CD4-positive, alpha-beta T cell treated with Interleukin-21 for 1 hour (primary cell): ENCODE results near the gene SPRN.
"Not testable (repeated sequence)": the region's sequence is repeated elsewhere in the genome, so short reads cannot be mapped to it uniquely, and the experiment has no call there.

Experiments used
- DNase-seq: peaks from one replicate; pipeline ENCODE4 v3.0.0-alpha.2; 2020

SPRN gene

DNA sequence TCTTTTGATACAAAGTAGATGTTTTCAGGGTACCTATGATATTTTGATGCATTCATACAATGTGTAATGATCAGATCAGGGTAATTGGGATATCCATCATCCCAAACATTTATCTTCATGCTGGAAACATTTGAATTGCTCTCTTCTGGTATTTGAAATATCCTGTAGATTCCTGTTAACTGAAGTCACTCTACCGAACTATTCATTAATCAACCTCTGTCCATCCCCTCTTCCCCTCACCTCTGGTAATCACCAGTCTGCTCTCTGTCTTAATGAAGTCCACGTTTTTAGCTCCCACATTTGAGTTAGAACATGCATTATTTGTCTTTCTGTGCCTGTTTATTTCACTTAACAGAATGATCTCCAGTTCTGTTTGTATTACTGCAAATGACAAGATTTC is 19.2 kb downstream of the SPRN start:
- DNase-seq: no peak

DNA sequence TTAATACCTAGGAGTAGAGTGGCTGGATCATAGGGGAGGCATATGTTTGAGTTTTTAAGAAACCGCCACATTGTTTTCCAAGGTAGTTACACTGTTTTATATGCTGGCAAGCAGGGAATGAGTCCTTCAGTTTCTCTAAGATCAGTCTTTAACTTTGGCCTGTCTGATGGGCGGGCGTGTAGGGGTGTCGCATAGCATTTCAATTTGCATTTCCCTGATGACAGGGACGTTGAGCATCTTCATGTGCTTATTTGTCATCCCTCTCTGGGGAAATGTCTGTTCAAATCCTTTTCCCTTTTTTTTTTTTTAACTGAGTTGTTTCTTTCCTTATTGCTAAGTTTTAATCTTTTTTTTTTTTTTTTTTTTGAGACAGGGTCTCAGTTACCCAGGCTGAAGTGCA is 20.6 kb downstream of the SPRN start:
- DNase-seq: no peak

DNA sequence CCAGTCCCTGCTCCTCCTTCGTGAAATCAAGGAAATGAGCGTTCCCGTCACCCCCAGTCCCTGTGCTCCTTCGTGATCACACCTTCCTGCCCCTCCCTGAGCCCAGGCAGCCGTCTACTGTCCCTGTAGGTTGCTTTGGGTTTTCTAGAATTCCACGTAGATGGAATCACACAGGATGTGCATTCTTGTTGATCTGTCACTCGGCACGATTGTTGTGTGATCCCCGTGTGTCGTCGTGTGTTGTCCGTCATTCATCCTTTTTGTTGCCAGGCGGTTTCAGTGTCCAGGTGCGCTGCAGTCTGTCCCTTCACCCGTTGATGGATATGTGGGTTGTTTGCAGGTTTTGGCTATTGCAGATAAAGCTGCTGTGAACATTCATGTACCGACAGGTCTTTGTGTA is 21.1 kb downstream of the SPRN start:
- DNase-seq: no peak

- DNase-seq: no peak
These were observed 22.3 kb downstream of the SPRN start for GRCh38 chr10:133401981-133402725.

DNA sequence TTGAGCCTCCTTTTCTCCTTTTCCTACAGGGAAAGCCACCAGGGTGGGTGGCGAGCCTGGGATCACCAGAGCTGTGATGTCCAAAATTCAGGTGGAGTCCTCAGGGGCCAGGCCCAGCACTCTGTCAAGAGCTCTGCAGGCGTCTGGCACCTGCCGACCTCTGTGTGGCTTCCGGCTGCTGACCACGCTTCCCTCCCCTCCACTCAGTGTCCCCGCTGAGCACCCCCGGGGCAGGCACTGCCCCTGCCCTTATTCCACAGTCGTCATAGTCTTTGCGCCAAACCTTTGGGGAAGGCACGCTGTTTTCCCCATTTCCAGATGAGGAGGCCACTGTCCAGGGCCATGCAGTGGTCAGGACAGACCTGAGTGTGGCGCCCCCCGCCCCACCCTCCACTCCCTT is 22.9 kb downstream of the SPRN start:
- no peak for DNase-seq

GRCh38 chr10:133400624-133401424 is 23.6 kb downstream of the SPRN start:
- DNase-seq: peak; percentile 19

- DNase-seq: no peak
These were observed 25.3 kb downstream of the SPRN start for GRCh38 chr10:133399123-133399601.

GRCh38 chr10:133397938-133398337 is 26.5 kb downstream of the SPRN start:
- DNase-seq: no peak

DNA sequence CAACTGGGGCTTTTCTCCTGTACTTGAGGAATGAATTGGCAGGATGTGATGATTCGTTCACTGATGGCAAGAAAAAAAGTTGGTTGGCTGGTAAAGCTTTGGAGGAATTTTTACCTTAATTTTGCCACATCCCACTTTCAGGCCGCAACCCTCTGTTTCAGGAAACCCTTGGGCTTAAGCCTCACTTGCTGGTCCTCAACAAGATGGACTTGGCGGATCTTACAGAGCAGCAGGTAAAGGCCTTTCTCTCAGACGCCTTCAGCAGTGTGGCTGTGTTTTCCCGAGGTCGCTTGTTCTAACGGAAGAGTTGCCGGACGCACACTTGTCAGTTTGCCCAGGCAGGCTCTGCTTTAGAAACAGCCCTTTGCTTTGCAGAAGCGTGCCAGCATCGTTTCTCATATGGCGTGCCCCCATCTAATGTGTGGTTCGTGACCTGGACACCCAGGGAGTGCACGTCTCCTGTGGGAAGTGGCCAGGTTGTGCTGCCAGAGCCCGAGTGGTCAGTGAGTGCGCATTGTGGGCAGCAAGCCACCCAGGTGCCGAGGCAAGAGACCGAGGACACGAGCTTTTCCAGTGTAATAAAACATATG is 28.3 kb downstream of the SPRN start:
- no peak for DNase-seq

GRCh38 chr10:133394801-133395221 is 29.6 kb downstream of the SPRN start:
- DNase-seq: no peak

- peak; percentile 94 for DNase-seq
These were observed 30.3 kb downstream of the SPRN start, which contains the start of gene MTG1 for GRCh38 chr10:133394064-133394663. Gene MTG1 (plus strand): TSS chr10:133394157. CDS start chr10:133394221, 64 bp downstream.

GRCh38 chr10:133393401-133394063 is 30.9 kb downstream of the SPRN start:
- DNase-seq: no peak

GRCh38 chr10:133391761-133392518 is 32.5 kb downstream of the SPRN start:
- DNase-seq: peak; percentile 24

GRCh38 chr10:133391249-133391635 is 33.2 kb downstream of the SPRN start:
- no peak for DNase-seq

- no peak for DNase-seq
These were observed 33.7 kb downstream of the SPRN start for GRCh38 chr10:133390597-133391248.

DNA sequence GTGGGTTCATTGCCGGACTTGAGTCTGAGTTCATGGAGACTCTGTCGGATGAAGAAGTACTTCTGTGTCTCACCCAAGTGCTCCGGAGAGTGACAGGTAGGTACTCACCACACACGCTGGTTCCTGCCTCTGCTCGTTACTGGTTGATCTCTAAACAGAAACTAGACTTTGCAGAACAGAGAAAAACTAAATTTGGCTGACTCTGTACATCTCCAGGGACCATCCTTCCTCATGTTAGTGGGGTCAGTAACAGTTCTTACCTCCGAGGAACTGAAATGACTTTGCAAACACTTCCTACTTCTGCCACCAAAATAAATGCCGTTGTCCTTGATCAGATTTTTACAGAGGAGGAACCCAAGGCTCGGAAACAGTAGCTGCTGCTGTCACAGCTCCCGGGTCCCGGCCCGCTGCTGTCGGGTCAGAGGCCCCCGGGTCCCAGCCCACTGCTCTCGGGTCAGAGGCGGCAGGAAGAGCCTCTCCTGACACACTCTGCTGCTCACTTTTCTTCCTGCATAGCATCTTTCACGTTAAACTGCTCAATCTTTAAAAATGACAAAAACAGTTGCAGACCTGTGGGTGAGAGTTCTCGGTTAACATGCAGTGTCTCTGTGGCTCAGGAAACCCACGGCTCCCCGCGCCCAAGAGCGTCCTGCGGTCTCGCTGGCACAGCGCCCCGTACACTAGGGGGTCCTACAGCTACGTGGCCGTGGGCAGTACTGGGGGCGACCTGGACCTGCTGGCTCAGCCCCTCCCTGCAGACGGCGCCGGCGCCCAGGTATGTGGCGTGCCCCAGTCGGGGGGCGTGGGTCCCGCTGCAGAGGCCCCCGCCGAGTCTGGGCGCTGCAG is 35.2 kb downstream of the SPRN start:
- peak; percentile 45 for DNase-seq

GRCh38 chr10:133388236-133388972 is 36.0 kb downstream of the SPRN start:
- no peak for DNase-seq

DNA sequence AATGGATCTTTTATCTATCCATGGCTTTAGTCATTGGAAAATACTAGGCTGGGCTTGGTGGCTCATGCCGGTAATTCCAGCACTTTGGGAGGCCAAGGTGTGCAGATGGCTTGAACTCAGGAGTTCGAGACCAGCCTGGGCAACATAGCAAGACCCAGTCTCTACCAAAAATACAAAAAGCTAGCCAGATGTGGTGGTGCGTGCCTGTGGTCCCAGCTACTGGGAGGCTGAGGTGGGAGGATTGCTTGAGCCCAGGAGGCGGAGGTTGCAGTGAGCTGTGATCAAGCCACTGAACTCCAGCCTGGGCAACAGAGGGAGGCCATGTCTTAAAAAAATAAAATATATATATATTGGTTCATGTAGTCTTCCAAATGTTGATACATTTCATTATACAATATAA is 37.5 kb downstream of the SPRN start:
- DNase-seq: not testable (repeated sequence)

GRCh38 chr10:133385214-133385613 is 39.2 kb downstream of the SPRN start:
- DNase-seq: no peak

GRCh38 chr10:133384071-133384470 is 40.4 kb downstream of the SPRN start:
- no peak for DNase-seq
